Measurements from ENCODE around the gene RGL2. TPM values are rescaled to one million over a fixed set of nuclear protein-coding genes. Genes with fewer than 3 reads are reported as not detected.
A peak's percentile ranks its signal among the peaks of the same experiment; 100 is the strongest.

The RGL2 gene
- total and polyA plus RNA-seq, 2 donors (not counting 3 experiments of a cell fraction or from before 2014, with no cell fraction given): 87.7 to 90.3 TPM

GRCh38 chr6:33248643-33248931 is 50.2 kb downstream of the RGL2 start:
- dilution Hi-C loops (cut with MboI; ENCODE audit: extremely low pct_ligation_motif_present, low sequenced_read_pairs) (no loop called here), intact Hi-C loops (cut with micrococcal nuclease) (loop anchor here (1.0 to 10.0 kb wide), 5 partner anchors 40 to 364 kb away; partner anchors contain the start of gene RING1)
- TF ChIP-seq MYC (IDR thresholded peaks at IDR 0.05; ENCODE audit: low read depth, low read length): no peak
- no peak for TF ChIP-seq GATA2 (IDR thresholded peaks at IDR 0.05; ENCODE audit: insufficient read depth, insufficient read length, low read depth, low read length)
- no peak for TF ChIP-seq EZH2 (IDR thresholded peaks at IDR 0.05; ENCODE audit: borderline replicate concordance, low read depth, low read length, severe bottlenecking)
- no peak for TF ChIP-seq POLR2AphosphoS5 (IDR thresholded peaks at IDR 0.05; ENCODE audit: insufficient read depth, low read depth, low read length)
- TF ChIP-seq MAX (IDR thresholded peaks at IDR 0.05; ENCODE audit: insufficient read depth, insufficient read length): no peak
- TF ChIP-seq CTCF (IDR thresholded peaks at IDR 0.05; ENCODE audit: extremely low read depth in 1 of 2, insufficient read depth in 1 of 2, low read depth in 1 of 2, low read length in 2 of 2): no peak
- no peak for TF ChIP-seq FOS (IDR thresholded peaks at IDR 0.05; ENCODE audit: borderline replicate concordance, insufficient read depth, low read length)
- TF ChIP-seq JUN (IDR thresholded peaks at IDR 0.05; ENCODE audit: borderline replicate concordance, insufficient read depth, insufficient read length, low read depth): no peak
- TF ChIP-seq POLR2A (IDR thresholded peaks at IDR 0.05; ENCODE audit: low read depth, low read length): no peak
- H3K79me2 ChIP-seq (ENCODE audit: control insufficient read depth, insufficient read depth, low read length): no peaks in the 10 kb centered on the region
- CTCF ChIA-PET: interaction anchor here (0.7 to 4.5 kb wide), 46 partner anchors 12 to 1751 kb away, joined by 3 to 99 read pairs (median 6); partner anchors contain the start of genes HLA-DPA1, HSD17B8, RGL2 and RING1
- POLR2A ChIA-PET: interaction anchor here (1.9 to 2.7 kb wide), 3 partner anchors 23 to 277 kb away, joined by 4 to 12 read pairs (median 10); partner anchors contain the start of genes RING1, RPS18 and VPS52
- peaks cover 23% of the 10 kb centered on the region for H3K4me1 ChIP-seq (ENCODE audit: control insufficient read depth, extremely low read depth, insufficient read depth, low read length)
- H3K4me3 ChIP-seq (replicated peaks in 1 of 3; ENCODE audit: insufficient read depth in 1 of 3, low read depth in 1 of 3, low read length in 3 of 3): peak overlapping the region; percentile 13 to 51 (median 33)
- FAIRE-seq (no peak), DNase-seq (ENCODE audit: low read depth, low spot score) (no peak)
- no peaks in the 10 kb centered on the region for H3K9me1 ChIP-seq (replicated peaks; ENCODE audit: control insufficient read depth, extremely low read depth, insufficient read depth, low read length)
- H3K9me3 ChIP-seq (replicated peaks; ENCODE audit: control insufficient read depth, insufficient read depth, low read length): no peaks in the 10 kb centered on the region
- peak overlapping the region; percentile 81 for H2AFZ ChIP-seq (ENCODE audit: low read depth, low read length)
- peaks cover 0 to 2% of the 10 kb centered on the region in 2 experiments for H3K36me3 ChIP-seq (ENCODE audit: control insufficient read depth in 2 of 2, extremely low read depth in 1 of 2, insufficient read depth in 2 of 2, low read length in 2 of 2)
- H3K4me2 ChIP-seq (ENCODE audit: insufficient read depth, low read length): peak overlapping the region; percentile 91
- peak overlapping the region; percentile 64 for H3K27ac ChIP-seq (ENCODE audit: insufficient read depth, low read depth, low read length)
- BruUV-seq (replicated peaks): TSS peak; percentile 16
- peak overlapping the region; percentile 57 for H3K9ac ChIP-seq (replicated peaks; ENCODE audit: extremely low read depth, insufficient read depth, low read length)
- no peaks in the 10 kb centered on the region for H4K20me1 ChIP-seq (replicated peaks; ENCODE audit: control insufficient read depth, extremely low read depth, insufficient read depth, low read length)
- H3K27me3 ChIP-seq (ENCODE audit: control insufficient read depth in 2 of 2, insufficient read depth in 2 of 2, low read length in 2 of 2): peaks cover 0 to 2% of the 10 kb centered on the region in 2 experiments

Data from endothelial cell of umbilical vein (primary cell).